Stimulated activated CD4-positive, alpha-beta T cell treated with anti-CD3 and anti-CD28 coated beads, Interleukin-1b, Interleukin-23, amount 100 ng/mL, for 48 hours (primary cell): ENCODE data around the gene FXYD6.

ENCODE experiments used
- DNase-seq: peaks from one replicate; pipeline ENCODE4 v3.0.0-alpha.2; 2020

FXYD6 gene

DNA sequence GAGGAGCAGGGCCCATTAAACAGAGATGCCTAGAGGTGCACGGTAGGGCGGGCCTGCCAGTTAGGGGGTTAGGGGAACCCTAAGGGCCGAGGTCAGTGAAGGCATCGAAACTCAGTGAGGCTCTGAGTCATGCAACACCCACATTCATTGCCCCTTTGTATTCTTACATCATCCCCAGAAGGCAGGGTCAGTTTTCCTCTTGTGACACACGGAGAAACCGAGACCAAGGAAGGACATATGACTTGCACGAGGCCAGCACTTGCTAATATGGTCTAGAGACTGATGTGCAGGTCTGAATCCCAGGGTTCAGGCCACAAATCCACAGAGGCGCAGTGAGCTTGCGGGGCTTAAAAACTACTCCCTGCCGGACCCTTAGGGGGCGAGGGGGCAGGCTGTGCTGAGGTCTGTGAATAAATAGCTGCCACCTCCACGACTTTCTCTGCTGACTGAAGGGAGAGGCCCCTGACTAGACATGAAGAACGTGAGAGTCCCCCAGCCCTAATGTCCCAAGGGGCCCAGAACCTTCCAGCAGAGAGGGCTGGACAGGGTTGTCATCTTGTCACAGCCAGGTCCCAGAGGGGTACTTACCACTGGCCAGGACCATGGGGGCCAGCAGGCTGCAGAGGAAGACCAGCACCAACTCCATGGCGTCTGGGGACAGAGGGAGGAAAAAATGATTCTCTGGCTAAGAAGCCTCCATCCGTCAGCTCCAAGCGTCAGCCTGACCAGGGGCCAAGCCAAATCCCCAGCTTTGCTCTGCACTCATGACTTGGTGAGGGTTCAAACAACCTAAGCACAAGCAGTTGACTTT is 34.1 kb downstream of the FXYD6 start:
- DNase-seq: no peak

DNA sequence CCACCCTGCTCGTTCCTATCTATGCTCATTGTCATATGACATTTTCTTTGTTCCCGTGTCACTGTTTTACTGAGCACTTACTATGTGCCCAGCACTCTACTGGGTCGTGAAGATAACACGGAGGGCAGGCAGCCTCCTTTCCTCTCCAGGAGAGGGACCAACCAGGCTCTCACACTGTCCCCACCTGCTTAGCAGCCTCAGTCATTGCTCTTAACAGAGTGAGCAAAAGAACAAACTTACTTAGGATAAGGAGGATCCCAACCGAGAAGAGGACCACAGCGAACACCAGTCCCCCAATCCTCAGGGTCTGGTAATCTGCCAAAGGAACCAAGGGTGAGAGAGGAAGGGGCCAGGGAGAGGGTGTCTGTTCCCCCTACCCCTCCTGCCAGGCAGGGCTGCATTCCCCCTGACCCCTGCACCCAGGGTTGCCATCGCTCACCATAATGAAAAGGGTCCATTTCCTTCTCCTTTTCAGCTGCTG is 34.9 kb downstream of the FXYD6 start:
- DNase-seq: no peak

DNA sequence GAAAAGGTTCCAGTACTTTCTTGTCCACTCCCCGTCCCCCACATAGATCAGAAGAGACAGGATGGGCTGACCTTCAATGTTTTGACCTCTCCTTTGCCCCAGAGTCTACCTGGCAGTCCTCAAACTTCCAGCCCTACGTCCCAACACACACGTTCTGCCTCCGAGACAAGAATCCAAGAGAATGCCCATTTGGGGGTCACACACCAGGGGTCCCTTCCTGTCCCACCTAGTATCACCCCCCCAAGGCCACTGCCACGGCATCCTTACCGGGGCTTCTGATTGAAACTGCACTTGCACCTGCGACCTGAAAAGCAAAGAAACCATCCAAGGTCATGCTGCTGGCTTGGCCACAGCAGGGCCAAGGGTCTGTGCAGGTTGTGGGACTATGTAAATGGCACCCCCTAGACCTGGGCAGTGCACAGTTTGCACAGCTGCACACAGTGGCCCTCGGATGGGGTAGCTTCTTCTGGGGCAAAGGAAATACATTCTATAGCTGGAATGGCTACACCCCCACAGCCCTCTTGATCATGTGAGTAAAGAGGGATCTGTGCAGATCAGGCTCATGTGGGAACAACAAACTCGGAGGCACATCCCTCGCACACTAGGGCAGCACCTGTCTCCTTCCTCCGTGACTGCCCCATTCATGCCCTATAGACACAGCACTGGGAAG is 35.4 kb downstream of the FXYD6 start:
- DNase-seq: no peak

DNA sequence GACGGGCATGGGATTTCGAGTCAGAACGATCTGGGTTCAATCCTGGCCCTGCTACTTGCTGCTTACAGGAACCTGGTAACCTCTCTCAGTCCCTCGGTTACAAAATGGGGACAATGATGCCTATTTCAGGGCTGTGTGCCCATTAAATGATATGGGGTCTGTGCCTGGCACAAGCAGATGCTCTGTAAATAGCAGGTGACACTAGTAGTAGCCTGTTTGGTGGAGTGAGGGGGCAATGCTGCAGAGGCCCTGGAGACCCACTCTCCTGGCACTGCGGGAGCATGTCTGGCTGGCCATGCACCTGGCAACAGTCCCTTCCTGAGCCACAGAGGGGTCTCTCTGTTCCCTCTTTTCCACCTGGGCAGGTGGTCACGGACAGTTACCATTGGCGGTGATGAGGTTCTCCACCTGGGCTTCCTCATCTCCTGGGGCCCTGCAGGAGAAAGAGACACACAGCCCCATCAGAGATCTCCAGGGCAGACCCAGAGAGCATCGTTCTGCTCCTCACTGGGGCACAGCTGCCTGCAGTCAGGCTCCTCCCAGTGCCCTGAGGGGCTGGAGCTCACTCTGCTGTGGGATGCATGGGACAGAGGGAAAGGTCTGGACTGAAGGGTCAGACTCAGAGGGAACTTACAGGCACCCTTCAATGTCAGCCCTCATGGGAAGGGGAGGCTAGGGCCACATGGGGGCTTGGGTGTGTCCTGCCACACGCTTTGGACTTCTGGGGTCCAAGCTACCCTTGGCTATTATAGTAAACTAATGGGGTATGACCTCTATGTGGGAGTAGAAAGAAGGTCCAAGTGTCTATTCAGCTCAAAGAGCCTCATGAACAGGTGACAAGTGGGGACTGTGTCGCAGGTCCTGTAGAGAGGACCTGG is 36.3 kb downstream of the FXYD6 start:
- no peak for DNase-seq

DNA sequence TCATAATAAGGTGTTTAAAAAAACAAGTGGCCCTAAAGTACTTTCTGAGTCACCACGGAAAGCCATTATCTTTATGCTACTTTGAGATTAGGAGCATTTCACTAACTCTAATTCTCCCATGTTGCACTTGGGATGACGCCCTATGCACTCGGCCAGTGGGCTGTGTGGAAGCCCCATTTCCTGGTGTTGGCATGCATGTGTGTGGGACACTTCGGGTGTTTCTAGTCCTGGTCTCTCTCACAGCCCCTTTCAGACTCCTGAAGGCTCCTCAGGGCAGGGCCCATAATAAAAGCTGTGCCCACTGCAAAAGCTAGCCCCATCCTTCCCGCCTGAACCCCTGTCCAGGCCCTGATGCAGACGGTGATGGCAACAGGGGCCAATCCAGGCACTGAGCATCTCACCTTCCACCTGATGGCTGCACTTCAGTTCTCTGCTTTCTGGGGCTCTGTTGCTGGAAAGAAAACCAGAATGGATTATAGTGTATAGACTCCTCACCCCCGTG is 37.0 kb downstream of the FXYD6 start:
- DNase-seq: no peak

DNA sequence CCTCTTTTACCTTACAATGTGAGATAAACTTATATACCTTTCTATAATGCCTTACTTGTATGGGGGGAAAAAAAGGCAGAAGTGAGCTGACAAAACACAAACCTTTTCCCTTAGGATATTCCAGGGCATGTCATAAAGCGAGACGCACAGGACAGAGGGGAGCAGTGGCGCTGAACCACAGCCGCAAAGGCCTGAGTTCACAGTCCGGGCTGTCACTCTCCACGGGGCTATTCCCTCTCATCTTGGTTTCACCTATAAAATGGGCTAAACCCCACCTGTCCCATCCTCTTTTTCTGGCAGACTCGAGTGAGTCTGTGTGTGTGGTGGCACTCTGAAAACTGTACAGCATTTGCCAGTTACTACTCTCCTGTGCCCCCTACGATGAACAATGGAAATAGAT is 37.6 kb downstream of the FXYD6 start:
- no peak for DNase-seq

DNA sequence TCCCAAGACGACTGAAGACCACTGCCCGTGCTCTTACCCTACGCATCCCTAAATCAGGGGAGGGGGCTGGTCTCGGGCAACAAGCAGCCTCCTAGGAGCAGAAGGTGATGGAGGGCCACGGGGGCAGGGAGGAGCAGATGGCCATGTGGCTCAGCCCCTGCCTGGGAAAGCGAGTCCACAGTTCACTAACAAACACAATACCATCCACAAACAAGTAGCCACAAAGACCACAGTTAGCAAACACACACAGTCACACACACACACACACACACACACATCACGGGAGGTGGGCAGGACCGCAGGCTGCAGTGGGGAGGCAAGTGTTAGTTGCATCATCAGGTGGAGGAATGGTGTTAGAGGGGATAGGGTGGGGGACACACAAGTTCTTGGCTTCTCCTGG is 38.7 kb downstream of the FXYD6 start:
- DNase-seq: no peak

DNA sequence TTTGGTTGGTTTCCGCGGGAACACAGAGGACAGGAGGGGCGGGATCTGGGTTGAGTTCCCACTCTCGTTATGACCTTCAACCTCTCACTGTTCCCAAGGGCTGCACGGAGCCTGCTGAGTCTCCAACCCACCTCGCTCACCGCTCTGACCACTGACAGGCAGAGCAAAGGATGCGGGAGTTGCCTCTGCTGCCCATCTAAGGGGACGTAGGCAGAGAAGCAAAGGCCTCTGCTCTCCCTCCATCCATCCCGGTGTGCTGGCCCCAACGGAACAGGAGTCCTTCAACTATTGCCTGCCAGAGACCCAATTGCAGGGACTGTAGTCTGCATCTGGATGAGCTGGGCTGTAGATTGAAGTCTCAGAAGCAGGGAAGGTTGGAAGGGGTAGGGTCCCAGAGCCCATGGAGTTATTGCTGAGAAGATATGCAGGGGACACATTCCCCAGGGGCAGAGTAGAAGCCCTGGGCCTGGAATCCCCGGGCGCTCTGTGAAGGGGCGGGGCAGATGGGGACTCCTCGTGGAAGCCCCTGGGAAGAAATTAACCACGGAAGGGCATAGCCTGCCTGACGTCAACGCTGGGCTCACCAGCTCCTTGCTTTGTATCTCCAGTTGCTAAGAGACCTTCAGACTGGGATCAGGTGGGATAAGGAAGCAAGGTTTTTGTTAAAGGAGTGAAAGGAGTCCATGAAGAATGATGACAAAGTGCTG is 39.2 kb downstream of the FXYD6 start:
- DNase-seq: no peak

DNA sequence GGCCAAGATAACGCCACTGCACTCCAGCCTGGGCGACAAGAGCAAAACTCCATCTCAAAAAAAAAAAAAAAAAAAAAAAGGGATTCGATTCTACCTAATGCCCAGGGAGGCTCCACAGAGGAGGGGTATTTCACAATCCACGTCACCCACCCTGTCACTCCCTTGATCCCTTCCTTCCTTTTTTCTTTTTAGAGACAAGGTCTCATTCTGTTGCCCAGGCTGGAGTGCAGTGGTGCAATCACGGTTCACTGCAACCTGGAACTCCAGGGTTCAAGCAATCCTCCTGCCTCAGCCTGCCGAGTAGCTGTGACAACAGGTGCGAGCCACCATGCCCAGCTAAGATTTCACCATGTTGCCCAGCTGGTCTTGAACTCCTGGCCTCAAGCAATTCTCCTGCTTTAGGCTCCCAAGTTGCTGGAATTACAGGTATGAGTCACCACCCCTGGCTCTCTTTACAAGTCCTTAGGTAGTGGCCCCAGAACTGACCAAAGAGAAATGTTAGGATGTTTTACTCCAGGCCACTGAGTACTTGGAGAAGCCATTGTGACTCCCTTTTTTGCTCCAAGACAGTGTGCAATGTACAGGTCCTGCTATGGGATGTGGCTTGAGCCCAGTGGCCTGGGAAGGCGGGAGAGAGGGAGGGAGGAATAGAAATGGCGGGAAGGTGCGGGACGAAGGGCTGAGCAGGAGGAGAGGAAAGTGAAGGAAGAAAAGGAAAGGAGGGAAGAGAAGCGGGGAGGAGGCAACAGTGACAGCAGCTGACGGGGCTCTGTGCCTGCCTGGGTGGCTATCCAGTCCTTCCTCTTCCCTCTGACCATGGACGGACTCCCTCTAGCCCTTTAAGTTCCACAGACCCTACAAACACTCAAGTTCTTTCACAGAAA is 40.1 kb downstream of the FXYD6 start:
- DNase-seq: no peak

DNA sequence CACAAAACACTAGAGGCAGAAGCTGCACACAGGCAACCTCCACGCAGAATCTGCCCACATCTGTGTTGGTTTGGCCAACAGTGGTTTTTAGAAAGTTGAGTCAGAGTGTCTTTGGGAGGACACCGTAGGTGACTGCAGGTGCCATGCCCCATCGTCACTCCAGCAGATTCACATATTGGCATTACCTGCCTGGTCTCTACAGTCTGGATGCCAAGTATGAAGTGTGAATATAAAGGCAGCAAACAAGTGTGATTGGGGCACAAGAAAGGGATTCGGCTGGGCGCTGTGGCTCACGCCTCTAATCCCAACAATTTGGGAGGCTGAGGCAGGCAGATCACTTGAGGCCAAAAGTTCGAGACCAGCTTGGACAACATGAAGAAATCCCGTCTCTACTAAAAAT is 40.9 kb downstream of the FXYD6 start:
- no peak for DNase-seq

DNA sequence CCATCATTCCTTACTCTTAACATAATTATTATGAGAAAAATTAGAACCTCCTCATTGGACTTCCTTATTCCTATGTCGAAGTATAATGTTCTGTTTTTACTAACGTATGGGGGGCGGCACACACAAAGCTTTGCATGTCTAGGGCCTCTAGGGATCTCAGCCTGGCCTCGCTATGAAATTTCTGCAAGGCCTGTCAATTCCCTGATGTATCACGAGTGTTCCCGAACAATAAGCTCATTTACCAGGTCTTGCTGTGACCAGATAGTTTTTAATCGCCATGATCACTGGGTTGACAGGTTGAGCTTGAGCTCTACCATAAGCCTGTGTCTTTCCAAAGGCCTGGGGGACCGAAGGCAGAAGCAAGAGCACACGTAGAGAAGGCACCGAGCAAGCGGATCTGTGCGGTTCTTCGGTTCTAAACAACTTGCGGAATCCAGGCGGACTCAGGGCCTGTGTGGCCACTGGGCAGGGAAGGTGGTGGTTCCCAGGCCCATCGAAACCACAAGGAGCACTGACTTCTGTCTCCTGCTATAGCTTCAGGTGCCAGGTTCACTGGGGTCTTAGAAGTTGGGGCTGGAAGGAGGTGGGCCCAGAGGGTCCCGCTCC is 41.5 kb downstream of the FXYD6 start:
- no peak for DNase-seq

DNA sequence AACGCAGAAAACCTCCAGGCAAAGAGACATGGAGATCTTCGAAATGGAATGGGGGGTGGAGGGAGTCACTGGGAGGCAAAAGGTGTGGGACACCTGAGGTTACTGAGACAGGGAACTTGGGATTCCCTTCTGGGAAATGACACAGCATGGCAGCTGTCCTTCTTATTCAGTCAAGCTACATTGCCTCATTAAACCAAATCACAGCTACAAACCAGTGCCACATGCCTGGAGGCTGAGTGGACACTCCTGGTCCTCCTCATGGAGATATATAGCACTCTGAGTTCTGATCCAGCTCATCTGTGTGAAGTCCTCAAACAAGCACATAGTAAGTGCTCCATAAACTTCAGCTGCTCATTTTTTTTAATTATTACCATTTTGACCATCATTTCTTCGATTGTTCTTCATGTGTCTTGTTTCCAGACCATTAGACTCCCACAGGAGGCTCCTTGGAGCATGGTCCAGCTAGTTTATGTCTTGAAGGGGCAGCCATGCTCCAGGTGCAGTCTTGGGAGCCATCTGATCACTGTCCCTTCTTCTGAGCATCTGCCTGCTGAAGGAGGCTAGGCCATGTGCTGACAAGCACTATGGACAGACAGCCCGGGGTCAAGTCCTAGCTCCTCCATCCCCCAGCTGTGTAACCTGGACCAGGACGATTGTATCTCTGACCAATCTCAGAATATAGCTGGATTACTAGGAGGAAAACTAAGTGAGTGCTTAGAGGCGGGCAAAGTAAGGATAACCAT is 42.2 kb downstream of the FXYD6 start:
- no peak for DNase-seq

DNA sequence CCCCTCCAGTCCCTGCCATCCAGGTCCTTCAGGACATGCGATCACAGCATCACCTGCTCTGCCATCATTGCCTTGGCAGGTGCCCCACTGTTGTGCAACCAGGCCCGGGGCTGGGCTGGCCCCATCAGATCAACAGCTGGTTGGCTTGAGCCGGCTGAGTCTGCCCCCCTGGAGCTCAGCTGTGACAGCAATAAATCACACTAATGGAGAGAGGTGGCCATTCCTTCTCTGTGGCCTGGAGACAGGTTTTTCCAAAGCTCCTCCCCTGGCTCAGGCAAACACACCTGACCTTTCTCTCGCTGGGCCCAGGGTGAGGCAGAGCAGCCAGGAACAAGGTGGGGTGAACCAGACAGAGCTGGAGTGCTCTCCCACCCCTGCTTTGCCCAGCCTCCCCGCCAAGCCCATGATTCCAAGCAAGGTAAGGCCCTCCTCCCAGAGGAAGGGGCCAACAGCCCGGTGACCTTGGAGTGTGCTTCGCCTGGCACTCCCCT is 43.0 kb downstream of the FXYD6 start:
- DNase-seq: no peak

DNA sequence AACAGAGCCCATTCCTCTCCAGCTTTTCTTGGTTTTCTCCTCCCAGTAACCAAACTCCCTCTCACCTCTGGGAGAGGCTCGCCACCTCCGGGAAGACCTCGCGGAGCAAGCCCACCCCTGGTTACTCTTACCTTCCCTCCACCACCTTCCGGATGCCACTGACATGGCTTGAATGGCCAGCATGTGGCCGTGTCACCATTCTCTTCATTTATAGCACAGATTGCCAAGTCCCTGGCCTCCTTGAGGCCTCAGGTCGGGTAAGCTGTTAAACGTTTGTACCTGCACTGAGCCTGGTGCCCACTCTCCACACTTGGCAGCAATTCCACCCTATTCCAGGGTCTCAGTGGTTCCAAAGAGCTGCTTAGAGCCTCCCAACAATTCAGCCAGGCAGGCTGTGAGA is 43.9 kb downstream of the FXYD6 start:
- no peak for DNase-seq

DNA sequence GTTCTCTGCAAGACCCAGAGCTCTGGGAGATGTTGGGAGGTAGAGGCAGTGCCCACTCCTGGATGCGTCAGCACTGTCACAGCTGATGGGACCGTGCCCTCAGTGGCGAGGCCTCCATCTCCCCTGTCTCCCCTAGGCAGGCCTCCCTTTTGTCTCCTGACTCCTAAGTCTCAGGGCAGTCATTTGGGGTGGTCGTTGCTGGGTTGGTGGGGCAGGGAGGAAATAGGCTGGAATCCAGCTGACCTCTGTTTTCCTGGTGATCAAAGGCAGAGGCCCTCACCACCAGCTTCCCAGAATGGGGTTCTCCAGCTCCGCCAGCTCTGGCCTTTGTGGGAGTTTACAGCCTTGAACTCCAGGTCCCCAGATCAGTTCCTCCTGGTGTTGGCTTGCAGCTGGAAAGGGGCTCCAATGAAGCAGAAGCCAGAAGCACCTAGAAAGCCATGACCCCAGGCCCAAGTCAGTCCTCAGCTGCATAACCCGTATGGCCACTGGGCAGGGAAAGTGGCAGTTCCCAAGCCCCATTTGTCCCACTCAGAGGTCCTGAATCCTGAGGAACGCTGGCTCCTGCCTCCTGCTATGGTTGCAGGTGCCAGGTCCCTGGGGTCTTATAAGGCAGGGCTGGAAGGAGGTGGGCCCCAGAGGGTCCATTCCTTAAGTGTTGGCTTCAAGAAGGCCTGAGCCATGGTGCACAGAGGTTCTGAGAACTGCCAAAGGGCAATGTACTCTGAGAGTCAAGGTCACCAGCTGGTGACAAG is 44.6 kb downstream of the FXYD6 start:
- no peak for DNase-seq

DNA sequence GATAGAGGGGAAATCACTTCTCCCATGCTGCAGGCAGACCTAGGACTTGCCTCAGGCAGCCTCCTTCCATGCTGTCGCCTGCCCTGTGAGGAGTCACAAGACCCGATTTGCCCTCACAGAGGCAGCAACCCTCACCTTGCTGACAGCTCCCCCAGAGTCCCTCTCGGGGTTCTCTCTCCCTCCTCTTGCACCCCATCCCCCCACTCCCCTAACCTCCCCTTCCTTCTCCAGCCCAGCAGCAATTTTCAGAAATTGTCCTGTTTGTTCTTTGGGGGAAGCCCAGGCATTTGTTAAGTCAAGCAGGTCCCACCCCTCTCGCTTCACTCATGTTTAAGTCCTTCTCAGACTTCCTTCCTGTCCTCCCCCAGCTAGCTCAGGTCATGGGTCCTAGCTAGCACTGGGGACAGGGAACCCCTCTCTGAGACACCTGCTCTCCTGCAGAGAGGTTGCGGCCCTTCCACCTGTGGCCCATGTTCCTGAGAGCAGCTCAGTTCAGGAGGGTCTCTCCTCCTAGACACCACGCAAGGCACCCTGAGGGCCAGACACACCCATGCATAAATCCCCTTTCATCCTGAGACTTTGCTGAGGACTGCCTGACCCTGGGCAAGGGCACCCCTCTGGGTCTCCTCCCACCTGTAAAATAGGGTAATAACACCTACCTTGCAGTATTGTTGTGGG is 45.6 kb downstream of the FXYD6 start:
- DNase-seq: no peak

DNA sequence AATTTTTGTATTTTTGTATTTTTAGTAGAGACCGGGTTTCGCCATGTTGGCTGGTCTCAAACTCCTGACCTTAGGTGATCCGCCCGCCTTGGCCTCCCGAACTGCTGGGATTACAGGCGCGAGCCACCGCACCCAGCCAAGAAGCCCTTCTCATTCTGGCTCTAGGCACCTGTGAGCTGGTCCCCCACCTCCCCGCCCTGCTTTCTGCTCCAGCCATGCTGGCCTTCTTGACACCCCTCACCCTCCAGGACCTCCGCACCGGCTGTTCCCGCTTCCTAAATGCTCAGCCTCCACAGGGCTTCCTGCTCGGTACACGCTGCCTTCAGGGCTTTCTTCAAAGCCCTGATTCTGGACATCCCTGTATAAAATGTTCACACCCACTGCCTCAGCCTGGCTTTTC is 46.4 kb downstream of the FXYD6 start:
- DNase-seq: no peak

DNA sequence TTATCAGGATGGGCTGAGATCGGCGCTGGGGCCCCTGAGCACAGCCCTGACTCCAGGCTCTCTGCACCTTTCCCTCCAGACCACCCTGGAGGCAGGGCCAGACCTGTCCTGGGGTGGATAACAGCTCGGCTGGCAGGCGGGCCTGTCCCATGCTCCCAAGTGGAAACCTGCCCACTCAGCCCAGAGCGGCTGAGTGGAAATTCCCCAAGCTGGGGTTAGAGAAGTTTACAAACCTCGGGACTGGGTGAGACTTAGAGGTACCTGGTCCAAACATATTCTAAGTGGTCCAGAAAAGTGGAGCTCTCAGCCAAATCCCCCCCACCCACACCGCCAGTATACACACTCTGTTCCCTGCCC is 47.1 kb downstream of the FXYD6 start:
- no peak for DNase-seq
